GM18508 (cell line): ENCODE measurements around the gene LCN6.

Source experiments
- ATAC-seq: cut with Tn5 transposase; IDR thresholded peaks from one replicate; pipeline ENCODE4 v1.9.1; 2021; ENCODE audit warnings: moderate number of reproducible peaks; ENCODE audit not compliant: insufficient read depth, unreplicated experiment

LCN6 gene

GRCh38 chr9:136728080-136728547, 20.2 kb downstream of the LCN6 start:
- ATAC-seq: no peak

GRCh38 chr9:136726631-136727191, 21.6 kb downstream of the LCN6 start:
- ATAC-seq: no peak

GRCh38 chr9:136726118-136726517, 22.2 kb downstream of the LCN6 start:
- ATAC-seq: no peak

- ATAC-seq: no peak
These were observed 22.7 kb downstream of the LCN6 start for GRCh38 chr9:136725612-136726011.

DNA sequence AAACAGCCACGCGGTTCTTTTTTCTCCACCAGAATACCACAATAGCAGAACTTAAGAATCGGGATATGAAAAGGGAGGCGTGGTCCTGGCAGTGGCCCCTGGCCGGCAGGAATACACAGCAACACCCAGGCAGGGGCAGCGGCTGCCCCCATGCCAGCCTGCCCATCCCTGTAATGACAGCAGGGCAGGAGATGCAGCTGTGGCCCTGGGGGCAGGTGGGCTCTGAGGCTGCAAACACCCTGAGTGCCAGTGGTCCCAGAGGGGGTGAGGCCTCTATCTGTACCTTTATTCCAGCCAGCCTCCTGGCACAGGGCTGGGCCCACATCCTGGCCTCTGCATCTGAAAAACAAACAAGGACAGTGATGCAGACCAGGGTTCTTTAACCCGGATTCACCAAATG, 23.6 kb downstream of the LCN6 start:
- no peak for ATAC-seq

- ATAC-seq: no peak
These were observed 24.3 kb downstream of the LCN6 start for GRCh38 chr9:136723989-136724388.

DNA sequence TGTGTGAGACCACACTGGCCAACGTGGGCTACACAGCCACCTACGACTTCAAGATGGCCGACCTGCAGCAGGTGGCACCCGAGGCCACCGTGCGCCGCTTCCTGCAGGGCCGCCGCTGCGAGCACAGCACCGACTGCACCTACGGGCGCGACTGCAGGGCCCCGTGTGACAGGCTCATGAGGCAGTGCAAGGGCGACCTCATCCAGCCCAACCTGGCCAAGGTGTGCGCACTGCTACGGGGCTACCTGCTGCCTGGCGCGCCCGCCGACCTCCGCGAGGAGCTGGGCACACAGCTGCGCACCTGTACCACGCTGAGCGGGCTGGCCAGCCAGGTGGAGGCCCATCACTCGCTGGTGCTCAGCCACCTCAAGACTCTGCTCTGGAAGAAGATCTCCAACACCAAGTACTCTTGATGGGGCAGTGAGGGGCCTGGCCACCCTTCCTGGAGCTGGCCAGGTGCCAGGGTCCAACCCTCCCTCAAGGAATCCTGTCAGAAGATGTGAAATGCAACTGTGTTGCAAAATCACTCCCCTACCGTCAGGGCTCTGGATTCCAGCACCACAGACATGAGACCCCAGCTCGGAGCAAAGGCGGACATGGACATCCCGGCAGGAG, 24.9 kb downstream of the LCN6 start:
- ATAC-seq: no peak

- ATAC-seq: no peak
These were observed 25.4 kb downstream of the LCN6 start for GRCh38 chr9:136722969-136723356.

GRCh38 chr9:136722093-136722968, 26.0 kb downstream of the LCN6 start:
- no peak for ATAC-seq

DNA sequence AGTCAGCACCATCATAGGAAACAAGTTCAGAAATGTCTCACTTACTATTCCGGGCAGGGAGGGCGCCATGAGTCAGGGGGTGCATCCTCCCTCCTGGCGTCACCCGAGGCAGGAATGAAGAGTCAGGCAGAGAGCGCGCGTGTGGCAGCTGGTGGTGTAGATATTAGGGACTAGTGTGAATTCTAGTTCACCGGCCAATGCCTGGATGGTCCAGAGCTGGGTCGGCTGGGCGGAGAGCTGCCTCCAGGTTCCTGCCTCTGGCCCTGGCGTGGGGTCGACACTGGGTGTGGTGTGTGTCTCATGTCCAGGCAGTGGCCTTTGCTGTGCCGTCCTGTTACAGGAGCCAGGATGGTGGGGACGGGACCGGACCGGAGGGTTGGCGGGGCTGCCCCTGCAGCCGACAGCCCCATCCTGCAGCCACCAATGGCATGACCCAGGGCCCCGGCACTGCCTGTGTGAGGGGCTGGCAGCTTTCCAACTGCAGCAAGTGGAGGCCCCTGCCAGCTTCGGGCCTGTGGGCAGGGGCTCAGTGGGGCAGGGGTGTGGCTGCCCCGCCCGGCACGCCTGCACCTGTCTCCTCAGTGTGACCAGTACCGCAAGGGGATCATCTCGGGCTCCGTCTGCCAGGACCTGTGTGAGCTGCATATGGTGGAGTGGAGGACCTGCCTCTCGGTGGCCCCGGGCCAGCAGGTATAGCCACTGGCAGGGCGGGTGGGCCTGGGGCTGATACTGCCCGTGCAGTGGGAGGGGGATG, 26.8 kb downstream of the LCN6 start:
- ATAC-seq: no peak

GRCh38 chr9:136720898-136721338, 27.4 kb downstream of the LCN6 start:
- ATAC-seq: no peak

DNA sequence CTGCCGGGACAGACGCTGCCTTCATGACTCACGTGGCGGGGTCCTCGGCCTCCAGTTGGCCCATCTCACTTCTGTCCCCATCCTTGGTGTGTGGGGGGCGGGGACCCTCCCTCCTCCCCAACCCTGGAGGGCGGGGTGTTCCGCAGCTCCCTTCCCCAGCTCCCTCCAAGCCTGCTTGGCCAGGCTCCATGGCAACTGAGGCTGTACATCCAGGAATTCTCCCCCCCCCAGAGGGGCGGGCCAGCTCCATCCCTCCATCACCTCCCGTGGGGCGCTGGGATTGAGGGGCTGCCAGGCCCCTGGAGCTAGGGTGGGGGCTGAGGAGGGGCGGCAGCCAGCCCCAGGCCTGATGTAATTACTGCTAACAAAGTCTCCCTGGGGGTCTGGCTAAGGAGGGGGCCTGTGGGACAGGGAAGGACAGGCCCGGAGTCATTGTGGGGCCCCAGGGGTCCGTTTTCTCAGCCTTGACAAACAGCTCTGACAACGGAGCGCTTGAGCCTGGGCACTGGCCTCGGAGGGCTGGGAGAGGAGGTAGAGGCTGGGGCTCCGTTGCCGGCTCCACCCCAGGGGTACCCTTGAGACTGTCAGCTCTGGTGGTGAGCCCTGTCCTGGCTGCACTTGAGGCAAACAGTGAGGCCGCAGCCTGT, 28.0 kb downstream of the LCN6 start:
- no peak for ATAC-seq

GRCh38 chr9:136719195-136719880, 29.0 kb downstream of the LCN6 start:
- no peak for ATAC-seq

DNA sequence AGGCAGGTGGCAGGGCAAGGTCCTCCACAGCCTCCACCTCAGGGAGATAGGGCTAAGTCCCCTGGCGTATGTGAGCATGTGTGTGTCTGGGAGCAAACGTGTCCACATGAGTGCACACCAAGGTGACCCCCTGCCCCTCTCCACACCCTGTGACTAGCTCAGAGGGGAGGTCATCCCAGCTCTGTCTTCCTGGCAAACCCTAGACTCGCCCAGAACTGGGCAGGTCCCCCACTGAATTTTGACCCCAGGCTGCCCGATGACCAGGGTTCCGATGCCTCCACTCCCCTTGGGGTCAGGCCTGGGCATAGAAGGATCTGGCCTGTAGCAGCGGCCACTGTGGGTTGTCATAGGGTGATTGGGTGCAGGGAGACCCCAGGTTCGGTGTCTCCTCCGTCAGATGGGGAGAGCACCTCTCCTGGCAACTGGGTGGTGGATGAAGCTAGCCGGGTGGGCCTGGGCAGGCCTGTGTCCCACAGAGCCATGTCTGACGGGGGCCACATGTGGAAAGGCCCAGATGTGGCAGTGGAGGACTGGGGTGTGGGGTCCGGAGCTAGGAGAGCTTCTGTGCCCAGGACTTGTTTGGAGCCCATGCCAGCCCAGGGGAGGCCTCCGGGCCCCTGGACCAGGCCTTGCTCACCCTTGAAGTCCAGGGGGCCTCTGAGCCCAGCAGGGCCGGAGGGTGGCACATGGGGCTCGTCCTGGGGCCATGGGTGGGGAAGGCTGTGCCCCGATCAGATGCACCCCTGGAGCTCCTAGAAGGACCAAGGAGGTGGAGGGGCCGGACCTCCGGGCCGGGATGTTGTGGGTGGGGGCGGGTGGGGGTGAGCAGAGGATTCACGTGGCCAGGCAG, 29.8 kb downstream of the LCN6 start:
- no peak for ATAC-seq

GRCh38 chr9:136717399-136717798, 30.9 kb downstream of the LCN6 start:
- ATAC-seq: no peak

DNA sequence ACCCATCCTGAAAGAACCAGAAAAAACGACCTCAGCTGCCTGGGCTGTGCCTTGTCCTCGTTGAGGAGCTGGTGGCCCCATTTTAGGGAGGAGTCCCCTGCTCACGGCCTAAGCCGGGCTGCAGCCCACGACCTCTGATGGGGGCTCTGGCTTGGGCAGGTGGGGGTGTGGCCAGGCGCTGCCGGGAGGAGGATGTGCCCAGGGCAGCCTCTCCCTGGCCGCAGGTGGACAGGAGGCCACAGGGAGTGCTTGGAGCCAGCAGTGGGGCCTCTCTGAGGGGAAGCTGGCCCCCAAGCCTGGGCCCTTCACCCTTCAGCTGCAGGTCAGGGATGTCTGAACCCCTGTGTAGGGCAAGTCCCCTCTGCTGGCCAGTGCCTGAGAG, 33.4 kb downstream of the LCN6 start:
- ATAC-seq: no peak

DNA sequence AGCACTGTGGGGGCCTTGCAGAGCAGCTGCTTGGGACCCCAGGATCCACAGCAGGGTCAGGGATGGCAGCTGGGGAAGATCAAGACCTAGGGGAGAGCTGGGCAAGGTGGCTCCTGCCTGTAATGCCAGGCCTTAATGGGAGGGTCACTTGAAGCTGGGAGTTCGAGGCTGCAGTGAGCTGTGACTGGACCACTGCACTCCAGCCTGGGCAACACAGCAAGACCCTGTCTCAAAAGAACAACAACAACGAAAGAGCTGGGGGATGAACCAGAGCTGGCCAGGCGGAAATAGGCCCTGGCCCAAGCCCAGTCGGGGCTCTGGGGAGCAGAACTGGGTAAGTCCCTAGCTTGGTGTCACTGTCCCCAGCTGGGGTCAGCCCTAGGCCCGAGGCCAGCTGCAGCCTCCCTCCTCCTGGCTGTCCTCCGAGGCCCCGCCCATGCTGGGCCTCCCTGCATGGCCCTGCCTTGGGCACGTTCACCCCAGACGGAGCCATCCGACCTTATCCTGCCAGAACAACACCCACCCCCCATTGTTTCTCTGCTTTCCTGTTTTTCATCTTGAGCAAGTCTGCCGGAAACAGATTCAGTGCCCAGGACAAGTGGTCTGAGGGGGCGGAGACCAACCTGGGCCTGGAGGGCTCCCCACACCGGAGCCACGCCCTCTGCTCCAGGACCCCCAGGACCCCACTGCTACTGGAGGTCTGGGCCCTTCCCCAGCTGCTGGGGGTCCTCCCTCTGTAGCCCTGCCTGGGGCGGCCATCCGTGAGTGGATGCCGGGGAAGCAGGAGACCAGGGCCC, 34.0 kb downstream of the LCN6 start:
- no peak for ATAC-seq

- ATAC-seq: no peak
These were observed 34.8 kb downstream of the LCN6 start for GRCh38 chr9:136713550-136713949.
